ENCODE results near the gene HIRIP3. TPM values are rescaled to one million over a fixed set of nuclear protein-coding genes. Genes with fewer than 3 reads are reported as not detected.
A peak's percentile ranks its signal among the peaks of the same experiment; 100 is the strongest.

Gene HIRIP3
- polyA plus RNA-seq, 2 of the 4 experiments (the other 2 are of a cell fraction), result 11.5 to 16.7 TPM

GRCh38 chr16:30011714-30012504 is 16.5 kb upstream of the HIRIP3 start:
- POLR2A ChIA-PET, result no interaction called here
- Histone ChIP-seq H3K4me3 (peak overlapping the region; percentile 62), H3K4me2 (peak overlapping the region; percentile 91), H3K9me3 (no peaks in the 10 kb centered on the region), H3K27ac (peak overlapping the region; percentile 48 to 82; a peak in 4 of 6 replicates), H3K4me1 (0 out of 3 replicates have a peak, but pooled peaks cover 3% of the 10 kb centered on the region)
- FAIRE-seq (no peak), DNase-seq (ENCODE audit: low read depth in 1 of 2, low spot score in 1 of 2) (no peak), ATAC-seq (no peak)
- CTCF ChIA-PET, result interaction anchor here (1.0 kb wide), 2 partner anchors 16 to 155 kb away, joined by 3 read pairs; partner anchors contain the start of gene INO80E
- TF ChIP-seq NPAS2 (CRISPR knock-in tag; IDR thresholded peaks at IDR 0.05; ENCODE audit: borderline replicate concordance) (no peak), EHF (CRISPR knock-in tag; IDR thresholded peaks at IDR 0.05) (no peak), NR3C1 (IDR thresholded peaks at IDR 0.05) (no peak), HOXB13 (CRISPR knock-in tag; IDR thresholded peaks at IDR 0.05; ENCODE audit: low read depth) (no peak), RAD21 (conservative IDR thresholded peaks at IDR 0.05 in 1 of 2, IDR thresholded peaks at IDR 0.05 in 1 of 2) (no peak), RFX5 (IDR thresholded peaks at IDR 0.05) (no peak), KDM5A (IDR thresholded peaks at IDR 0.05) (no peak), HOXA7 (CRISPR knock-in tag; IDR thresholded peaks at IDR 0.05) (no peak)
- WGBS (ENCODE audit: missing lambda C conversion rate), result 88% methylated on average over 31 of the region's 31 CpGs

- ChIA-PET CTCF (interaction anchor here (1.1 to 3.2 kb wide), 3 partner anchors 10 to 147 kb away, joined by 4 to 9 read pairs (median 7); partner anchors contain the start of gene CDIPT), POLR2A (no interaction called here)
- no peaks in the 10 kb centered on the region for H3K9me3 ChIP-seq
- 16% methylated on average over 22 of the region's 99 CpGs for WGBS (ENCODE audit: missing lambda C conversion rate)
- FAIRE-seq (no peak), ATAC-seq (peak; percentile 57 to 62), DNase-seq (ENCODE audit: low read depth in 1 of 2, low spot score in 1 of 2) (no peak)
- H3K4me1 ChIP-seq, result 0 out of 3 replicates have a peak, but pooled peaks cover 3% of the 10 kb centered on the region
- peak within 1 kb of the TSS; percentile 62 for H3K4me3 ChIP-seq
- H3K4me2 ChIP-seq, result peak within 1 kb of the TSS; percentile 91
- TF ChIP-seq RFX5 (IDR thresholded peaks at IDR 0.05), result no peak
- TF ChIP-seq ELK1 (IDR thresholded peaks at IDR 0.05; ENCODE audit: low read depth, low read length), result no peak
- TF ChIP-seq MAX (IDR thresholded peaks at IDR 0.05), result peak; percentile 78
- TF ChIP-seq REST (IDR thresholded peaks at IDR 0.05), result no peak
- TF ChIP-seq ZSCAN20 (CRISPR knock-in tag; IDR thresholded peaks at IDR 0.05), result no peak
- peak; percentile 75 for TF ChIP-seq E2F6 (IDR thresholded peaks at IDR 0.05; ENCODE audit: borderline replicate concordance, low read depth)
- no peak for TF ChIP-seq CHD2 (IDR thresholded peaks at IDR 0.05; ENCODE audit: low read length, partially characterized antibody)
- TF ChIP-seq CBX8 (IDR thresholded peaks at IDR 0.05), result no peak
- no peak for TF ChIP-seq CHD4 (IDR thresholded peaks at IDR 0.05; ENCODE audit: borderline replicate concordance)
- peak within 1 kb of the TSS; percentile 48 to 82; a peak in 5 of 6 replicates for H3K27ac ChIP-seq
These were observed 15.7 kb upstream of the HIRIP3 start, which contains the start of gene DOC2A for GRCh38 chr16:30010844-30011713. TSS of gene DOC2A (minus strand) at chr16:30011027. CDS start at chr16:30010222, 805 bp downstream.
